HG02840 (cell line): Measurements from ENCODE around the gene LIPA.
"Not testable (repeated sequence)": the region's sequence is repeated elsewhere in the genome, so short reads cannot be mapped to it uniquely, and the experiment has no call there.

Source experiments
- ATAC-seq: cut with Tn5 transposase; IDR thresholded peaks from one replicate; pipeline ENCODE4 v1.9.1; 2021; ENCODE audit warnings: mild to moderate bottlenecking, moderate library complexity, moderate number of reproducible peaks; ENCODE audit not compliant: unreplicated experiment, low FRiP score

LIPA gene

DNA sequence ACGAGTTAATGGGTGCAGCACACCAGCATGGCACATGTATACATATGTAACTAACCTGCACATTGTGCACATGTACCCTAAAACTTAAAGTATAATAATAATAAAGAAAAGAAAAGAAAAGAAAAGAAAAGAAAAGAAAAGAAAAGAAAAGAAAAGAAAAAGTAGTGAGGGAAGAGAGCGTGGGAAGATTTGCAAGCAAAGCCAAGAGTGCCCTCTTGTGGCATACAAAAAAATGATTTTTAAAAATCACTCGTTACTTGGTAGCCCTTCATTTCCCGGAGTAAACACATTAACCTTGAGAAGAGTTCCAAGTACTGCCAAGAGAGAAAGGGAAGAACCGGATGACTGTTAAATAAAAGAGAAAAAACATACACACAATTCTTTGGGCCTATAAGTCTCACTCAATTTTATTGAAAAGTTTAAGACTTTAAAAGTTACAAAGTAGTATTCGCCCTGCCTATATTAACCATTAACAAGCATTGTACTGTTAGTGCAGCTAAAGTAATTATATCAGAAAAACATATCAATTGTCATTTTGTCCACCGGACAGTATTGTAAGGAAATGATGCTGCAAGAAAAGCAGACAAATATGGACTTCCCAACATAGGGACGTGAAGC, 38.3 kb downstream of the LIPA start:
- ATAC-seq = no peak

DNA sequence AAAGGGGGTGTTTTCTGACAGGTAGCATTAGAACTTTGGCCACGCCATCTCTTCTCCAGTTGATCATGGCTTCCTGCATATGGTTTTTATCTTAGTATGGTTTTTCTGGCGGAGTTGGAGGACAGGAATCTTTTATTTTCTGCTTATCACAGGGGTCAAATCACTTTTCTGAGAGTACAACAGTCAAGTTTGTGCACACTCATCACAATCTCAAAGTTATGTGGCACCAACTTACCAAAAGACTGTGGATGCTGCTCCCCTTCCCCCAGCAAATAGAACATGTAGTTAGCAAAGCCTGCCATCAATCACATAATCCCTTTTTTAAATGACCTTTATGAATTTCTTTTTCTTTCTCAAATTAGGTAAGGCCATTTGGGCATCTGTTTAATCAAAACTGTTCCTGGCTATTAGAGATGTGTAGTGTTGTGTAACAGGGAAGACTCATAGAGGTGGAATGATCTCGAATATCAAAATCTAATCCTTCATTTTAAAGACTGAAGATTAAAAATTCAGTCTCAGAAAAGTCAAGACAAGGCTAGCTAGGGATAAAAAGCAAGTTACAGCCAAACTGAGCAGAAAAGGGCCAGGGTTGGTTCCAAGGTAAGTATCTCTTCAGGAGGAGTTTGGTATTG, 40.7 kb downstream of the LIPA start:
- ATAC-seq = no peak

DNA sequence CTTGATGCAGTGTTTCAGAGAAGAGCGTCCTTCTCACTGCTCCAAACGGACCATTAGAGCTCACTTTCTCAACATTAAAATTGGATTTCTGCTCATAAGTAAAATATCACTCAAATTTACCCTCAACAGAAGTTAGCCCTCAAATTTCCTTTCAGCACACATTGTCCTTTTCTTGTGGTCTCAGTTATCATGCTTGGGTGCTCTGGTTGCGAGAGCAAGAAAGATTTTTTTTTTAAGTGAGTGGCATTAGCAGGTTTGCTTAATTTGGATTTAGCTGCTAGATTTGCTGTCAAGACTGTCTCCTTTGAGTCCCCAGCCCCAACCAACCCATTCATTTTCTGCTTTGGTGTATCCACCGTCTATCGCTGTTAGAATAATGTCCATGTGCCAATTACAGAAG, 41.9 kb downstream of the LIPA start:
- ATAC-seq = no peak

DNA sequence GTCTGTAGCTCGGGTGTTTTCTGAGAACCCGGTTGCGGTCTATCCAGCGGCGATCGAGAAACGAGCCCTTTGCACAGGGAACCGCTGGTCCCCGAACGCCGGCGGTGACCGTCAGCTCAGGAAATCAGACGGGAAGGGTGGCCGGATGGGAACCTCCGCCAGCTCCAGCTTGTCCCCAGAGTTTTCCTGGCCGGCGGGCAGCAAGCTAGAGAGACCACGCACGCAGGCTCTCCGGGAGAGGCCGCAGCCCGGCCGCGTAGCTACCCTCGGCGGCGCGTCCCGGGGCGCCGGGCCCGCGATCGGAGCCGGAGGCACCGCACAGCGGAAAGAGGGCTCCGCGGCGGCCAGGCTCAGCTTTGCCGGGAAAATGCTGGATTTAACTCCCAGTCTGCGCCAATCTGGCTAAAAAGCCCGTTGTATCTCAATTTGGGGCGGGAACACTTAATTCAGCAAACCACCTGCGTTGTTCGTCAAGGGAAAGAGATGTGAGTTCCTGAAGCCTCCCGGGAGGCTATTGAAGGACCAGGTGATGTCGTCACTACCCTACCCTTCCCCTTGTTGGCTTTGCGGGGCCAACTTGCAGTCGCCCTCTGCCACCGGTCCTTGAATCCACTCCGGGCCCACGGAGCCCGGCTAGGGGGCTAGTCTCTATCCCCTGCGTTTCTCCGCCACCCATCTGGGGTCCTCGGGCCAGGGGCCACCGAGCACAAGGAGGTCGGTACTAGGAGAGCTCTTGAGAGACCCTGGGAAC, 43.6 kb downstream of the LIPA start:
- no peak for ATAC-seq

DNA sequence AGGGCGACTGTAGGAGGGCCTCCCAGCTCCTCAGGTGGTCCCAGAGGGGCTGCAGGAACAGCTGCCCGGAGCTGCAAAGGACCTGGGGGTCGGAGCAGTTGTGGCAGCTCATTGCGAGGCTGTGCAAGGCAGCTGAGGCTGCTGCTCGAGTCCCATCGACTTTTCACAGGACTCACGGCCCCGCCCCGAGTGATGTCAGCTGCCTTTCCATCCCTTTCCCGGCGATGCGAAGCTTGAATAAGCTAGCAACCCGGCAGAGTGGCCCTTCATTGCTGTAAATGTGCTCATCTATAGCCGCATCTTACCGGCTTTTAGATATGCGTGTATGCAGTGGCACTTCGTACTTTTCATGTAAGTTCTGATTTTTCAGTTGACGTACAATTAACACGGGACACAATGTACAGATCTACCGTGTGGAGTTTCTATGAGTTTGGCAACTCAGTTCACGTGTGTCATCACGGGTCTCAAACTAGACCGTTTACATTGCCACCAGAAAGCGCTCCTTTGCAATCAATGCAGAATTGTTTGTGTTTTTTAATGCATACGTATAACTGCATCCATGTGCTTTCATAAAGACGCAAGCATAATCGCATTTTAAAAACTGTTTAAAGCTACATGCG, 44.3 kb downstream of the LIPA start, which contains the start of gene CH25H:
Gene CH25H, minus strand, starts transcription at position 137 of the 620 bp plus-strand sequence. Its CDS starts 25 bp downstream, at position 112.
- no peak for ATAC-seq

DNA sequence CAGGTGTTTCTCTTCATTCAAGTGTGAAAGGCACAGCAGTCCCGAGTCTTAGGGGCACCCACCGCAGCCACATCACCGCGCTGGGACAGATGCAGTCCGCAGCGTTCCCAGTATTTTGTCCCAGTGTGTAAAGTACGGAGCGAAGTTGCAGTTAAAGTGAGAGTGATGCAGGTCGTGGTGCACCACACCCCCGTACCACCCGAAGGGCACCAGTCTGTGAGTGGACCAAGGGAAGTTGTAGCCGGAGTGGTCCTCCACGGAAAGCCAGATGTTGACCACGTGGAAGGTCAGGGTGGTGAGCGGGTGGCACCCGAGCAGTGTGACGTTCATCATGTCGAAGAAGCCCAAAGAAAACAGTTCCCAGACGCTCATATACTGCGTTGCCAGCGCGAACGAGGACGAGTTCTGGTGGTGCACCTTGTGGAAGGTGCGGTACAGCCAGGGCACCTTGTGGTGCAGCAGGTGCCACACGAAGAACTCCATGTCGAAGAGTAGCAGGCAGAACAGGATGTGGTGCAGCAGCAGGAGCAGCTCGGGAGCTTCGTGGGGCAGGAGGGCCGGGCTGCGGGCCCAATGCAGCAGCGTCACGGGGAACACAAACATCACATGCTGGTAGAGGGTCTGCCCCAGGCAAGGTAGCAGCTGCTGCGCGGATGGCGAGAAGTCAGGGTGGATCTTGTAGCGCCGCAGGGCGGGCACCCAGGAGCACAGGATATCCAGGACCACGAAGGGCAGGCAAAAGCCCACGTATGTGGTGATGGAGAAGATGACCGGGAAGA, 45.0 kb downstream of the LIPA start:
- no peak for ATAC-seq

DNA sequence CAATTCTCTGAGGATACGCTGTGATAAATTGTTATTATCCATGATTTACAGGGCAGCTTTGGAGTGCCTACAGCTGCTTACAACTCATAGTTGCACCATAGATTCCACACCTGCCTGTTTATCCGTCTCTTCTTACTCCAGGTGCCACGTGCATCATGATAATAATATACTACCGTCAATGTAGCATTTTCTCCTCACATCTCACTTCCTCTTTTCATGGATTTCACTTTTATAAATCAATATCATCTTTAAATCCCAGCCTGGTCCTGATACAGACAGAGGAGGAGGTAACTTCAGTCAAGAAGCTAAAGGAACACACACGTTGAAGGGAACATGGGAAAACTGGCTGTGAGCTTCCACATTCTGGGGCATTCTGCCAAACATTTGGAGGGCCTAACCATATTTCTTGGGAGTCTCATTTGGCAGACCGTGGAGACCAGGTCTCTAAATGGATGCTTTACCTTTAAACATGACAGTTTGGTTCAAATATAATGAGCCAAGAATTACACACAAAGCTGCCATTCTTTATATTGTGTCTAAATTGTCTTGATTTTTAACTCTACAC, 46.9 kb downstream of the LIPA start:
- no peak for ATAC-seq

DNA sequence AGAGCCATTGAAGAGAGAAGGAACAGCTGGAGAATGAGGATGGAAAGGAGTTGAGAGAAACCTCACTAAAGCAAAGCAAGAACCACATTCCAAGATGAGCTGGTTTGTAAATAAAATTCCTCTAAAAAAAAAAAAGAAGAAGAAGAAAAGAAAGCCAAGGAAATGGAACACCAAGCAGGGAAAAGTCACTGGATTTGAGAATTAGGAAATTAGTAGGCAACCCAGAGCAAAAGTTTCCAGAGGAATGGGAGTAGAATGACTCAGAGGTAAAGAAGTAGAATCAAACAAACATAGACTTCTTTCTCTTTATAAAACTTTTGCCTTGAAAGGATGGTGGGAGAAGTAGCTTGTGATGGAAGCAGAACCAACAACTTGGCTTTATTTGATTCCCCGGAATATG, 48.3 kb downstream of the LIPA start:
- ATAC-seq = no peak

DNA sequence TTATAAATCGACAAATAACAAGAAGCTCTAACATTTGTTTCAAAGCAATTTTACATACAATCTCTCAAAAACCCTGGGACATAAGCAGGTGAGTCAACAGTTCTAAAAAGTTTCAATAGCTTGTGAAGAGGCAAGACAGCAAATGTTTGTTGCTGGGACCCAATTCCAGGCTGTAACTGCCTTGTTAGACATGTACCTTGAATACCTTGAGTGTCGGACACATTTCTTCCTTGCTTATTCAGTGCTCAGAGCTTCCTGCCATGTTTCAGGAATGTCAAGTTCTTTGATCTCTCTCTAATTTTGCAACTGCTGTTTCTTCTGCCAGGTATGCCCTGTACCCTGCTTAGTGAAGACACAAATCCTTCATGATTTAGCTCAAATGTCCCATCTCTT, 49.5 kb downstream of the LIPA start:
- ATAC-seq = no peak

DNA sequence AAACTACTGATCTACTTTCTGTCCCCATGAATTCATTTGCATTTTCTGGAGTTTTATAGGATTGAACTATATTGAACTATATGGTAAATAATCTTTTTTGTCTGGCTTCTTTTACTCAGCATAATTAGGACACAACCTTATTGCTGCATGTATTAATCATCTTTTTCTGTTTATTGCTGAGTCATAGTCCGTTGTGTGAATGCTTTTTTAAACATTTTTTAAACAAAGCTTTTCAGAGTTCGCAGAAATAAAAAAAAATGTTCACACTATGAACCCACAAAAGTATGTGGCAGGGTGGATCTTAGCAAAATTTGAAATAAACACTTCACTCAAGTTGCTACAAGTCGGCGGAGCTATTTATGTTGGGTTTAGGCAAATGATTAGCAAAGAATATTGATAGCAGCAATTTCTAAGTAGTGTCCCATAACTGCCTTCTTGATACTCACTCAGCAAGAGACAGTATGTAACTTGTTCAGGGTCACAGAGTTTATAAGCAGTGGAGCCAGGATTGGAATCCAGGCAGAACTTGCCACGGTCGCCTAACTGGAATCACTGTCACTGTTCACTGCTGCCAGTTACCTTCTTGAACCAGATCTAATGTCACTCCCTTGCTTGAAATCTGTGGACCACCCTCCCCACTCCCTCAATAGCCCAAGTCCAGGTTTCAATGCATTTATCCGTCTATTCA, 50.1 kb downstream of the LIPA start:
- no peak for ATAC-seq

DNA sequence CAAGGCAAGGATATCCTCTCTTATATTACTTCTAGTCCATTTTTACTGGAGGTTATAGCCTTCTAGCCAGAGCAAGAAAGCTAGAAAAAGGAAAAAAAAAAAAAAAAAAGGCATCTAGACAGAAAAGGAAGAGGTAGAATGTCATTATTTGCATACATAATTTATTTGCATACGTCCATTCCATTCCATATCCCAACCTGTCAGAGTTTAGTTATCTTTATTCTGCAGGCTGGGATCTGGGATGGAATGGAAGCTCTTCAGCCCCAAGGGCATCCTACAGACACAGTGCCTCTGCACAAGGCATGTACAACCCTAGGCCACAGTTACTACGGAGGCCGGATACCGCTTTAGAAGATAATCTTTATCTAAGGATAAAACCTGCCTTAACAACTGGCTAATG, 54.1 kb downstream of the LIPA start:
- ATAC-seq = no peak

DNA sequence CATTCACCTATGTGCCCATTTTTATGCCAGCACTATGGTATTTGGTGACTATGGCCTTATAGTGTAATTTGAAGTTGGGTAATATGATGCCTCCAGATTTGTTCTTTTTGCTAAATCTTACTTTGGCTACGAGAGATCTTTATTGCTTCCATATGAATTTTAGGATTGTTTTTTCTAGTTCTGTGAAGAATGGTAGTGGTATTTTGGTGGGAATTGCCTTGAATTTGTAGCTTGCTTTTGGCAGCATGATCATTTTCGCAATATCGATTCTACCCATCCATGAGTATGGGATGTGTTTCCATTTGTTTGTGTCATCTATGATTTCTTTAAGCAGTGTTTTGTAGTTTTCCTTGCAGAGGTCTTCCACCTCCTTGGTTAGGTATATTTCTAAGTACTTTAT, 60.3 kb downstream of the LIPA start:
- ATAC-seq = not testable (repeated sequence)

DNA sequence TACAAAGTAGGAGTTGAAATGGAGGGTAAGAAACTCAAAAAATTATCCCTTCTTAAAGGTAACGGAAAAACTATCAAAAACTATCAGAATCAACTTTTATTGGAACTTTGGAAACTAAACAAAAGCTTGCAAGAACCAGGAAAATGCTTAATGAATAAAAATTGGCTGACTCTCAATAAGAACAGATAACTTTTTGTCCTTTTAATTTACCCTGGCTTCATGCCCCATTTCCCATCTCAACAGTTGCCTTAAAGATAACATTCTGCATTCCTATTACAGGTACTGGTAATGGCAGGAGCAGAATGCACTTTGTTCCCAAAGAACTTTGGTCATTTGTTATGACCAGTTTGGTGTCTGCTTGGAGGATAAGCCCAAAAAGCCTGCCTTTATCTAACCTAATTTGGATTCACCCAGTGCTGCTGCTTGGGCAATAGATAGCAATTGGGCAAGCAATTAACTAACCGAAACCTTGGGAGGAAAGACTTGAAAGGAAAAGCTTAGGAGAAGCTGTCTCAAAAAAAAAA, 62.3 kb downstream of the LIPA start:
- ATAC-seq = no peak

DNA sequence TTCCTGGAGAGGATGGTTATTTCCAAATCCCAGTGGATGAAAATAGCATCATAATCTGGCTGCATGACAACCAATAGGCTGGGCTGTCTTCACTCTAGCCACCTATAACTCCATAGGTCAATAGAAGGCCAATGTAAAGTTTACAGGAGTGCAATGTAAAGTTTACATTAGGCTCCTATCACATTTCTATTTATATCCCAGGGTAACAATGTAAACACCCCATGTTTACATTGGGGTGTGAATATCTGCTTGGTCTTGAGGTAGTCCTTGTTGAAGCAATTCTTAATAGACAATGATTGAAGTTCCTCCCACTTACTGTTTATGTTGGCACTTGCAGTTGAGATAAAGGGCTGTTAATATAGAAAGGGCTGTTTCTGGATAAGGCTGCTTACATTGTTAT, 65.9 kb downstream of the LIPA start:
- ATAC-seq = no peak

DNA sequence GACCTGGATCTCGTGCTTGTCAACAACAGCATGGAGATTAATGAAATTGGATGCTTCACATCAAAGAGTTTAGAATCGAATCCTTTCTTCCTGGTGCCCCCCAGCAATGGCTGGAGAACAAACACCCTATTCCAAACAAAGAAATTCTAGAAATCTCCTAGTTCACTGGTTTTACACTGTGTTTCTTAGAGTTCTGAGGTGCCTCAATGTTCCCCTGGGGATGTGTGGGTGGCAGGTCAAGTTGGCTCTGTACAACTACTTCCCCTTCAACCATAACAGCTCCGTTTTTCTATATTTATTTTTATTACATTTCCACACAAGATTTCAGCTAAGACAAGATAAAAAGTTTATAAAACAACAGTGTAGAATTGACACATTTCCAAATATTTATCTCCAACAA, 66.9 kb downstream of the LIPA start:
- ATAC-seq = no peak

DNA sequence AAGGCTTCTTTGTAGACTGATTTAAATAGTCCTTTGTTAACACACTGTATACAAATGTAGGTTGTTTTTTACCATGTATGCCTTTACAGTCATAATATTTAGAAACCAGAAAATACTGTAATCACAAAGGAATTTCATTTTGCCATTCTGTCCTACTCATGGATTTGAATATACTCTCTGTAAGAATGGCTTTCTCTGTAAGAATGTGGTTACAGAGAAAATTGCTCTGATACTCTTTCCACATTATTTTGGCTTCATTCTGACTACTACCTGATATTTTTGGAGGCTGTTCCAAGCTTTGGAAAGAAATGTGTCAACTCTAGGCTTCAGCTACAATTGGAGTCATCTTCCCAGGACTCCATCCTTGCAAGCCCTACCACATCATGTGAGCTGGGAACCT, 68.0 kb downstream of the LIPA start:
- ATAC-seq = no peak

DNA sequence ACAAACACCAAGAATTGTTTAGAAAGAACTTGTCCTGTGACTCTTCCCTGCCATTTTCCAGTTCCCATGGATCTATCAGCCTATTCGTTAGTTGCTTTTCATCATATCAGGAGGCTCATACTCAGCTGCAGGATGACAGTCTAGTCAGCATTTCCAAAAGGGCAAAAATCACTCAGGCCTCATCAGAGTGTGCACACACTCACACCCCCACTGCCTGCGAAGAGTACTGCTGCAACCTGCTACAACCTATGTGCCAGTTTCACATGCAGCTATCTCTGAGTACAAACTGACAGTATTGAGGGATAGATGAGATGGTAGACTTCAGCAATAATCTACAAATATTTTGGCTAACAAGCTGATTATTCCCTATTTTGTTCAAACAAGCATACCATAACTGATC, 68.7 kb downstream of the LIPA start:
- no peak for ATAC-seq

DNA sequence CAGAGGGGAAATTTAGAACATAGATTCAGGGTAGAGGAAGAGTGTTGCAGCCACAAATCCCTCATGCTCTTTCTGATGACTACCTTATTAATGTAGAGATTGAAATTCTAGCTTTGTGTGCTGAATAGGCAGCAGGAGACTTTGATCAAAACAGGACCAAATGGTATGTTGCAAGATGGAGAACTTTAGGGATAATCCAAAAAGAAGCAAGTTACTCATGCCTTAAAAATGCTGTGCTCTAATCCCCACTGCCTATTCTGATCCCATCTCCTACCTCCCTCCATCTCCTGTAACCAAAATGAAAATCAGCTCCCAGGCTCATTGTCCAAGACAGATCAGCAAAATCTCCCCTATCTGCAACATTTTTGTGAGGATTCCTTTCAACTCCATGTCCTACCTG, 75.8 kb downstream of the LIPA start:
- no peak for ATAC-seq

DNA sequence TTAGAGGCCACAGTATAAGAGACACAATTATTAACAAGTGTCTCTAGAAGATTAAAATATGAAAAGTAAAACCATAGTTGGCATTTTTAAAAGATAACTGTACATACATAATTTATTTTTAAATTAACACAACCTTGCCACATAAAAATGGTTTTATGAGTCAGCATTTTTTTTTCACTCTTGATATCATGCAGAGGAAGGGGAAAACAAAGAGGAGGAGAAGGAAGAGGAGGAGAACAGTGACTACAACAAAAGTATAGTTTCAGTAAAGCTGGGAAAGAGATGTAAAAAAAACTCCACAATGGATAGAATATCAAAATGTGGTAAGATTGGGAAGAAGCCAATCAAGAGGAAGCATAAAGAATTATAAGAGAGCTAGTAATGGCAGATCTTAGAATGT, 78.5 kb downstream of the LIPA start:
- no peak for ATAC-seq

DNA sequence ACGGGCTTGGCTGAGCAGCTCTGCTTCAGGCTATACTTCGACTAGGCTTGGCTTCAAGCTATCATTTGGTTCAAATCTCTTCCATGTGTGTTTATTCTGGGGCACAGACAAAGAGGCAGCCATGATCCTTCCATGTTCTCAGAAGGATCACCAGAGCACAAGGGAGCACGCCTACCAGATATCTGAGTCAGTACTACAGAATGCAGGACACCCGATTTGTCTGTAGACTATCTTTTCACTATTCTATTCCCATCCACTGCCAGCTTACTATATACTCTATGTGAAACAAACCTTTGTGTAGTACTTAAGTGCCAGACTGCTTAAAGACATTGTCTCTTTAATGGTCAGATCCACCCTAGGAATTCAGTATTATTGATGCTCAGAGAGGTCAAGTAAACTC, 79.6 kb downstream of the LIPA start:
- no peak for ATAC-seq
